Prostate gland (tissue), 2 donors: Measurements from ENCODE around the gene LCN10. TPM values are rescaled to one million over a fixed set of nuclear protein-coding genes. Genes with fewer than 3 reads are reported as not detected.
"Not testable (repeated sequence)": the region's sequence is repeated elsewhere in the genome, so short reads cannot be mapped to it uniquely, and the experiment has no call there.

Experiments used
- DNase-seq: peaks from one replicate; pipeline ENCODE4 v3.0.0-alpha.2; 2019; ENCODE audit warnings: low spot score
- H3K27ac ChIP-seq, 2 donors: fragments of 200-600 bp; sonication (generic); 2 replicates each; pipeline ENCODE4 v1.5.1; 2017 to 2019
- H3K27me3 ChIP-seq: fragments of 200-600 bp; sonication (generic); replicated peaks from 2 replicates; pipeline ENCODE4 v1.5.1; 2019; ENCODE audit not compliant: insufficient read depth
- H3K36me3 ChIP-seq, 2 donors: fragments of 200-600 bp; sonication (generic); 1 replicate in 1 of 2; 2 replicates in 1 of 2; pipeline versions ENCODE4 v1.5.1 to v1.8.1; 2017 to 2019
- H3K4me1 ChIP-seq: fragments of 200-600 bp; sonication (generic); replicated peaks from 2 replicates; pipeline ENCODE4 v1.5.1; 2019
- H3K4me3 ChIP-seq, 2 donors: fragments of 200-600 bp; sonication (generic); 2 replicates each; pipeline ENCODE4 v1.5.1; 2017 to 2019
- H3K9me3 ChIP-seq: fragments of 200-600 bp; sonication (generic); 2 replicates; pipeline ENCODE4 v1.5.1; 2017
- POLR2A ChIP-seq: fragments of 450-650 bp; IDR thresholded peaks from one replicate; pipeline ENCODE4 v1.6.1; 2016; ENCODE audit warnings: antibody characterized with exemption, mild to moderate bottlenecking
- POLR2AphosphoS5 ChIP-seq: sonication (generic); formaldehyde crosslinking; IDR thresholded peaks from one replicate; pipeline ENCODE4 v1.6.1; 2017; ENCODE audit warnings: antibody characterized with exemption
- WGBS: methylation state at CpG from one replicate; pipeline ENCODE4 v1.1.5; 2018; 5-methylcytosine and 5-hydroxymethylcytosine counted together
- intact Hi-C: fragments of 100-400 bp; cut with DNase I; formaldehyde crosslinking; loops from one replicate; pipeline ENCODE4 v1.14.2; 2022
- total RNA-seq, 2 donors: library from RNA; depleted of rRNA; stranded (reverse); fragments of >200 nt; gene quantifications; one replicate each; pipeline ENCODE4 v1.1.0, GENCODE V29; 2016
- TF ChIP-seq, protein P1 (sequence below), 4 experiments: fragments of 200-600 bp in 2 of 4; fragments of 450-650 bp in 2 of 4; sonication (generic) in 2 of 4; IDR thresholded peaks; 1 replicate in 3 of 4; 2 replicates in 1 of 4; pipeline ENCODE4 v1.5.1; 2016 to 2019; ENCODE audit warnings: antibody characterized with exemption in 4 of 4, mild to moderate bottlenecking in 2 of 4, moderate library complexity in 2 of 4

Gene LCN10
- total RNA-seq, 2 donors from 2014 or later, result 3.9 to 14.8 TPM

DNA sequence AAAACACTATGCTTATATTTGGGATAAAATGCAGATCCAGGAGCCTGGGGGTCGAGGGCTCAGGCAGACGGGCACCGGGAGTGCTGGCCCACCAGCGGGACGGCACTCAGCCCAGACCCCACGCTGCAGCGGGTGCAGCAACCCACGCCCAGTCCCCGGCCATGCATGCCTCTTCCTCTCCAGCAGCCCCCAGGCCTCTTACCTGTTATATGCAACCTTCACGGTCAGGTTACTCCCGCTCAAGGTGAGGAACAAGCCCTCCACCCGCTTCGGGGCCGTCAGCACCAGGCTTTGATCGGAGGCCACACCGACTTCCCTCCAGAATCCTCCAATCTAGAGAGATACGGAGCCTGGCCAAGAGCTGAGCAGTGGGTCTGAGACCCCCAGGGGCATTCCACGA is 14.1 kb upstream of the LCN10 start:
- Histone ChIP-seq H3K36me3 (no peaks in the 10 kb centered on the region), H3K4me3 (no peak overlapping the region), H3K27ac (no peak overlapping the region), H3K9me3 (no peaks in the 10 kb centered on the region), H3K27me3 (no peaks in the 10 kb centered on the region), H3K4me1 (no peaks in the 10 kb centered on the region)
- TF ChIP-seq, protein P1, sequence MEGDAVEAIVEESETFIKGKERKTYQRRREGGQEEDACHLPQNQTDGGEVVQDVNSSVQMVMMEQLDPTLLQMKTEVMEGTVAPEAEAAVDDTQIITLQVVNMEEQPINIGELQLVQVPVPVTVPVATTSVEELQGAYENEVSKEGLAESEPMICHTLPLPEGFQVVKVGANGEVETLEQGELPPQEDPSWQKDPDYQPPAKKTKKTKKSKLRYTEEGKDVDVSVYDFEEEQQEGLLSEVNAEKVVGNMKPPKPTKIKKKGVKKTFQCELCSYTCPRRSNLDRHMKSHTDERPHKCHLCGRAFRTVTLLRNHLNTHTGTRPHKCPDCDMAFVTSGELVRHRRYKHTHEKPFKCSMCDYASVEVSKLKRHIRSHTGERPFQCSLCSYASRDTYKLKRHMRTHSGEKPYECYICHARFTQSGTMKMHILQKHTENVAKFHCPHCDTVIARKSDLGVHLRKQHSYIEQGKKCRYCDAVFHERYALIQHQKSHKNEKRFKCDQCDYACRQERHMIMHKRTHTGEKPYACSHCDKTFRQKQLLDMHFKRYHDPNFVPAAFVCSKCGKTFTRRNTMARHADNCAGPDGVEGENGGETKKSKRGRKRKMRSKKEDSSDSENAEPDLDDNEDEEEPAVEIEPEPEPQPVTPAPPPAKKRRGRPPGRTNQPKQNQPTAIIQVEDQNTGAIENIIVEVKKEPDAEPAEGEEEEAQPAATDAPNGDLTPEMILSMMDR (IDR thresholded peaks at IDR 0.05), result no peak
- TF ChIP-seq POLR2AphosphoS5 (no peak), POLR2A (no peak)
- no peak for DNase-seq
- WGBS, result 89% methylated on average over 18 of the region's 18 CpGs
- intact Hi-C loops, result no loop called here

DNA sequence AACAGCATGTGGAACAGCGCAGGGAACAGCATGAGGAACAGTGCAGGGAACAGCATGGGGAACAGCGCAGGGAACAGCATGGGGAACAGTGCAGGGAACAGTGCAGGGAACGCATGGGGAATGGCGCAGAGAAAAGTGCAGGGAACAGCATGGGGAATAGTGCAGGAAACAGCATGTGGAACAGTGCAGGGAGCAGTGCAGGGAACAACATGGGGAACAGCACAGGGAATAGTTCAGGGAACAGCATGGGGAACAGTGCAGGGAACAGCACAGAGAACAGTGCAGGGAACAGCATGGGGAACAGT is 13.3 kb upstream of the LCN10 start:
- no peak overlapping the region for H3K4me3 ChIP-seq
- intact Hi-C loops, result no loop called here
- WGBS, result 86% methylated on average over 4 of the region's 4 CpGs
- H3K4me1 ChIP-seq, result no peaks in the 10 kb centered on the region
- H3K27me3 ChIP-seq, result no peaks in the 10 kb centered on the region
- no peak for DNase-seq
- no peak overlapping the region for H3K27ac ChIP-seq
- no peaks in the 10 kb centered on the region for H3K9me3 ChIP-seq
- no peaks in the 10 kb centered on the region for H3K36me3 ChIP-seq
- TF ChIP-seq, protein P1 (IDR thresholded peaks at IDR 0.05), result no peak
- TF ChIP-seq POLR2AphosphoS5 (no peak), POLR2A (no peak)

DNA sequence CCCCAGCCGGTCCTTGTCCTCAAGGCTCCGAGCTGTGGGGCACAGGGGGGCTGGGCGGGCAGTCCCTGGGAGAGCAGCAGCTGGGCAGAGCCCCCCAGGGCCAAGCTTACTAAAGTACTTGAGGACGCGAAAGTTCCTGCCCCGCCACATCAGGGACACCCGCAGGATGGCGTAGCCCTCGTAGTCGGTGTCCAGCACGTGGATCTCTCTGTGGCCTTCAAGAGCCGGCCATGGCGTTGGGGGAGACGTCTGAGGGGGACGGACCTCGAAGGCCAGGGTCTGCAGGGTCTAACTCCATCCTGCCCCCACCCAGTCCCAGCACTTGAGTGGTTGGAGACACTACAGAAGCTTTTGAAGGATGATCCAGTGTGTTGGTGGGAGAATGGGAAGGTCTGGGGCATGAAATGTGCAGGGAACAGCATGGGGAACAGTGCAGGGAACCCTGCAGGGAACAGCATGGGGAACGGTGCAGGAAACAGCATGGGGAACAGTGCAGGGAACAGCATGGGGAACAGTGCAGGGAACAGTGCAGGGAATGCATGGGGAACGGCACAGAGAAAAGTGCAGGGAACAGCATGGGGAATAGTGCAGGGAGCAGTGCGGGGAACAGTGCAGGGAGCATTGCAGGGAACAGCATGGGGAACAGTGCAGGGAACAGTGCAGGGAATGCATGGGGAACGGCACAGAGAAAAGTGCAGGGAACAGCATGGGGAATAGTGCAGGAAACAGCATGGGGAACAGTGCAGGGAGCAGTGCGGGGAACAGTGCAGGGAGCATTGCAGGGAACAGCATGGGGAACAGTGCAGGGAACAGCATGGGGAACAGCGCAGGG is 12.8 kb upstream of the LCN10 start:
- intact Hi-C loops, H3K27ac ChIP-seq, H3K4me1 ChIP-seq, DNase-seq, H3K36me3 ChIP-seq, H3K4me3 ChIP-seq, H3K27me3 ChIP-seq, H3K9me3 ChIP-seq: not testable (repeated sequence)
- 86% methylated on average over 22 of the region's 22 CpGs for WGBS

DNA sequence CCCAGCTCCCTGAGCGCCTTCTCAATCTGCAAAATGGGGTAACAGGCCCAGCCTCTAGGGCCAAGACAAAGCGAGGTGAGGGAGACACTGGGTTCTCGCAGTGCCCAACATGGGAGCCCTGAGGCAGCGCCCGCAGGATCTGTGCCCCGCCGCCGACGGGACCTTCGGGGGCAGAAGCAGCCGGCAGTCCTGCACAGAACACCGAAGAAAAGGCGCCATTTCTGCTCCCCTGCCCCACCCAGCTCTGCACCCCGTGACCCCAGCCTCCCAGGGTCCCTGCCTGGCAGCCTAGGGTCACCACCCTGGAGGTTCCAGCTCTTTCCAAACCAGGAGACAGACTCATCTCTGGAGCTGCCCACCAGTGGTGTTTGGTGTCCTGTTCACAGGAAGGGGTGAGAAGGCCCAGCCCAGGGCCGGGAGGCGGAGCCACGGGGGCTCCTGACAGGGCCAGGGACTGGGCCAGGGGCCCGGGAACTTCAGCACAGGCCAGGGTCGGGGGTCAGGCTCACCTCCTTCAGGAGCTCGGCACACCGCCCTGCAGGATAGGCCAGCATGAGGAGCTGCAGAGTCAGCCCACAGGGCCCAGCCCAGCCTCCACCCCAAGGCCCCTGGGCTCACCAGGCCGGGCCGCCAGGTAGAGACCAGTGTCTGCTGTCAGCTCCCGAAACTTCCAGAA is 12.0 kb upstream of the LCN10 start:
- WGBS, result 84% methylated on average over 24 of the region's 24 CpGs
- H3K36me3 ChIP-seq, result no peaks in the 10 kb centered on the region
- TF ChIP-seq, protein P1 (IDR thresholded peaks at IDR 0.05), result no peak
- H3K27me3 ChIP-seq, result no peaks in the 10 kb centered on the region
- H3K4me1 ChIP-seq, result no peaks in the 10 kb centered on the region
- H3K9me3 ChIP-seq, result no peaks in the 10 kb centered on the region
- DNase-seq, result no peak
- H3K27ac ChIP-seq, result no peak overlapping the region
- intact Hi-C loops, result no loop called here
- no peak overlapping the region for H3K4me3 ChIP-seq

DNA sequence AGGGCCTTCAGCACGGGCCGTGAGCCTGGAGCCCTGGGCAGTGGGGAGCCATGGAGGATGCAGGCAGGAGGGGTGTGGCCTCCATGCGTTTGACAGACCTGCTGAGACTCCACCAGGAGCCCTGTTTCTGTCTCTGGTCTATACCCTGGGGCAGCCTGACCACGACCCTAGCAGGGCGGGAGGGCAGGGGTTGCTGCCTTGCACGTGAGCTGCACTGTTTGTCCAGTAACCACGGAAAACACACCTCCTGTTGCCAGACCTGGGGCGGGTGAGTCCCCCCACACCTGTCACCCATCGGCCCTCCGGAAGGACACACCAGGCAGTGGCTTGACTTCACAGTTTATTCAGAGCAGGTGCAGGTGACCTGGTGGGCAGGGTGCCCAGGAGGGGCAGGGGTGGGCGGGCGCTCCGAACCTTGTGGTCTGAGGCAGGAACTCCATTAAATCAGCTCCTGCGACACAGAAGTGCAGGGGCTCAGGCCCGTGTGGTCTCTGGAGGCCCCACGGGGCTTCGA is 11.4 kb upstream of the LCN10 start:
- DNase-seq, result no peak
- no peak overlapping the region for H3K27ac ChIP-seq
- WGBS, result 59% methylated on average over 15 of the region's 17 CpGs
- no peak for TF ChIP-seq POLR2A
- TF ChIP-seq POLR2AphosphoS5, result no peak
- TF ChIP-seq, protein P1 (IDR thresholded peaks at IDR 0.05), result no peak
- intact Hi-C loops, result no loop called here
- H3K36me3 ChIP-seq, result no peaks in the 10 kb centered on the region
- H3K4me1 ChIP-seq, result no peaks in the 10 kb centered on the region
- H3K4me3 ChIP-seq, result no peak overlapping the region
- no peaks in the 10 kb centered on the region for H3K9me3 ChIP-seq
- no peaks in the 10 kb centered on the region for H3K27me3 ChIP-seq
